Upper lobe of left lung (tissue), 6 donors: ENCODE results near the gene COQ6. TPM values are rescaled to one million over a fixed set of nuclear protein-coding genes. Genes with fewer than 3 reads are reported as not detected.

ENCODE experiments used
- ATAC-seq, 2 donors: fragments of 200-7000 bp; cut with Tn5 transposase; one replicate each; pipeline ENCODE4 v1.9.1; 2022; ENCODE audit warnings: mild to moderate bottlenecking in 2 of 2, moderate library complexity in 2 of 2; ENCODE audit not compliant: low FRiP score in 2 of 2
- DNase-seq, 2 donors: peaks; one replicate each; pipeline ENCODE4 v3.0.0-alpha.2; 2019 to 2020
- H3K27ac ChIP-seq, 4 donors: fragments of 200-600 bp; sonication (generic); one replicate each; pipeline ENCODE4 v1.5.1; 2016 to 2019
- H3K27me3 ChIP-seq, 4 donors: fragments of 200-600 bp; sonication (generic); one replicate each; pipeline ENCODE4 v1.5.1; 2017 to 2019
- H3K36me3 ChIP-seq, 4 donors: fragments of 200-600 bp; sonication (generic); one replicate each; pipeline ENCODE4 v1.5.1; 2016 to 2019
- H3K4me1 ChIP-seq, 4 donors: fragments of 200-600 bp; sonication (generic); one replicate each; pipeline ENCODE4 v1.5.1; 2018 to 2019
- H3K4me3 ChIP-seq, 4 donors: fragments of 200-600 bp; sonication (generic); one replicate each; pipeline ENCODE4 v1.5.1; 2017 to 2019; ENCODE audit warnings: mild to moderate bottlenecking in 2 of 4, moderate library complexity in 1 of 4
- H3K9me3 ChIP-seq, 4 donors: fragments of 200-600 bp; sonication (generic); one replicate each; pipeline ENCODE4 v1.5.1; 2018 to 2019
- EP300 ChIP-seq, 4 donors: sonication (generic); formaldehyde crosslinking; IDR thresholded peaks; one replicate each; pipeline ENCODE4 v1.5.1; 2017; ENCODE audit warnings: antibody characterized with exemption in 4 of 4, control low read depth in 2 of 4
- POLR2A ChIP-seq, 4 donors: fragments of 450-650 bp; IDR thresholded peaks; one replicate each; pipeline ENCODE4 v1.5.1; 2016 to 2017; ENCODE audit warnings: antibody characterized with exemption in 4 of 4, mild to moderate bottlenecking in 2 of 4
- POLR2AphosphoS5 ChIP-seq, 2 donors: sonication (generic); formaldehyde crosslinking; IDR thresholded peaks; one replicate each; pipeline ENCODE4 v1.5.1; 2017; ENCODE audit warnings: antibody characterized with exemption in 2 of 2
- WGBS, 2 donors: methylation state at CpG; one replicate each; pipeline ENCODE4 v1.1.5; 2017 to 2018; 5-methylcytosine and 5-hydroxymethylcytosine counted together
- total RNA-seq, 6 donors: library from RNA; depleted of rRNA in 4 of 6; stranded (reverse); fragments of >200 nt in 4 of 6; gene quantifications; one replicate each; pipeline versions ENCODE4 v1.1.0 to v1.2.1, GENCODE V29; 2016 to 2021
- TF ChIP-seq, protein P1 (sequence below), 6 experiments: fragments of 450-650 bp in 4 of 6; fragments of 200-600 bp in 2 of 6; sonication (generic) in 2 of 6; IDR thresholded peaks; one replicate each; pipeline ENCODE4 v1.5.1; 2016 to 2019; ENCODE audit warnings: antibody characterized with exemption in 6 of 6
- donor health status: DM: no; HTN: no; CAD: no; lungs with moderate emphysema.
- donor health status: DM: no; HTN: yes; CAD: no; lungs with severe emphysema.

Gene COQ6
- total RNA-seq, 6 donors from 2014 or later = 16.9 to 108 (median 23.7) TPM

DNA sequence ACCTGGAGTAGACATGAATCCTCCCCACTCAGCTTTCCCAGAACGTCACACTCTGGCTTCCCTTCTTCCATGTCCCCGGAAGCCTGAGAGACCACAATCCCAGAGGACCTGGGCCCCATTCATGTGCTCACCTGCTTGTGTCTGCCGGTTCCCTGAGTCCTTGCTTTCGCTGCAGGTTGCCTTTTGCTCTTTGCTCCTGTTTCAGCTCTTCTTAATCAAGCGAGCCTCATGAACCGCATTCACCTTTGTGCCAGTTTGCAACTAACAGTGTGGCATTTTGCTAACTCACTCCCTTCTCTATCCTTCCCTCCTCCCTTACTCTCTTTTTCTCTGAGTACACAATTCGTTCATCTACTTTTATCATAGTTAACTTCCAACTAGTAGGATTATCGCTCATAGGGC lies 45.9 kb downstream of the COQ6 start:
- 94 to 97% methylated on average over 7 to 8 of the region's 8 CpGs for WGBS, 2 donors
- TF ChIP-seq POLR2AphosphoS5 (IDR thresholded peaks at IDR 0.05) = no peak
- TF ChIP-seq, protein P1, sequence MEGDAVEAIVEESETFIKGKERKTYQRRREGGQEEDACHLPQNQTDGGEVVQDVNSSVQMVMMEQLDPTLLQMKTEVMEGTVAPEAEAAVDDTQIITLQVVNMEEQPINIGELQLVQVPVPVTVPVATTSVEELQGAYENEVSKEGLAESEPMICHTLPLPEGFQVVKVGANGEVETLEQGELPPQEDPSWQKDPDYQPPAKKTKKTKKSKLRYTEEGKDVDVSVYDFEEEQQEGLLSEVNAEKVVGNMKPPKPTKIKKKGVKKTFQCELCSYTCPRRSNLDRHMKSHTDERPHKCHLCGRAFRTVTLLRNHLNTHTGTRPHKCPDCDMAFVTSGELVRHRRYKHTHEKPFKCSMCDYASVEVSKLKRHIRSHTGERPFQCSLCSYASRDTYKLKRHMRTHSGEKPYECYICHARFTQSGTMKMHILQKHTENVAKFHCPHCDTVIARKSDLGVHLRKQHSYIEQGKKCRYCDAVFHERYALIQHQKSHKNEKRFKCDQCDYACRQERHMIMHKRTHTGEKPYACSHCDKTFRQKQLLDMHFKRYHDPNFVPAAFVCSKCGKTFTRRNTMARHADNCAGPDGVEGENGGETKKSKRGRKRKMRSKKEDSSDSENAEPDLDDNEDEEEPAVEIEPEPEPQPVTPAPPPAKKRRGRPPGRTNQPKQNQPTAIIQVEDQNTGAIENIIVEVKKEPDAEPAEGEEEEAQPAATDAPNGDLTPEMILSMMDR (IDR thresholded peaks at IDR 0.05) = no peak
- no peak for TF ChIP-seq POLR2A (IDR thresholded peaks at IDR 0.05)
- no peaks in the 10 kb centered on the region for H3K27me3 ChIP-seq
- ATAC-seq (no peak), DNase-seq (no peak)
- H3K4me3 ChIP-seq = no peak overlapping the region
- H3K9me3 ChIP-seq = no peaks in the 10 kb centered on the region
- H3K36me3 ChIP-seq = peaks cover 2 to 20% (median 7%) of the 10 kb centered on the region in 4 donors
- no peak overlapping the region for H3K27ac ChIP-seq
- no peaks in the 10 kb centered on the region for H3K4me1 ChIP-seq

DNA sequence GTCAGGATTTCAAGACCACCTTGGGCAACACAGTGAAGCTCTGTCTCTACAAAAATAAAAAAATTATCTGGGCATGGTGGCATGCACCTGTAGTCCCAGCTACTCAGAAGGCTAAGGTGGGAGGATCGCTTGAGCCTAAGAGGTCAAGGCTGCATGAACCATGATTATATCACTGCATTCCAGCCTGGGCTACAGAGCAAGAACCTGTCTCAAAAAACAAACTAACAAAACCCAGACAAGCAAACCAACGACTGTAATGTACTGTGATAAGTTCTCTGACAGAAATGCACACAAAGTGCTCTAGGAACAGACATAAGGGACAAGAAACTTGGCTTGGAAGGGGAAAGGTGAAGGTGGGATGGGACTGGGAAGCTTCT lies 46.6 kb downstream of the COQ6 start:
- peaks cover 2 to 20% (median 7%) of the 10 kb centered on the region in 4 donors for H3K36me3 ChIP-seq
- H3K4me3 ChIP-seq = no peak overlapping the region
- DNase-seq (no peak), ATAC-seq (no peak)
- TF ChIP-seq POLR2A (IDR thresholded peaks at IDR 0.05) (no peak), EP300 (IDR thresholded peaks at IDR 0.05) (no peak), POLR2AphosphoS5 (IDR thresholded peaks at IDR 0.05) (no peak)
- TF ChIP-seq, protein P1 (IDR thresholded peaks at IDR 0.05) = no peak
- H3K27ac ChIP-seq = no peak overlapping the region
- no peaks in the 10 kb centered on the region for H3K4me1 ChIP-seq
- 61 to 73% methylated on average over 2 of the region's 2 CpGs for WGBS, 2 donors
- H3K27me3 ChIP-seq = no peaks in the 10 kb centered on the region
- H3K9me3 ChIP-seq = no peaks in the 10 kb centered on the region

DNA sequence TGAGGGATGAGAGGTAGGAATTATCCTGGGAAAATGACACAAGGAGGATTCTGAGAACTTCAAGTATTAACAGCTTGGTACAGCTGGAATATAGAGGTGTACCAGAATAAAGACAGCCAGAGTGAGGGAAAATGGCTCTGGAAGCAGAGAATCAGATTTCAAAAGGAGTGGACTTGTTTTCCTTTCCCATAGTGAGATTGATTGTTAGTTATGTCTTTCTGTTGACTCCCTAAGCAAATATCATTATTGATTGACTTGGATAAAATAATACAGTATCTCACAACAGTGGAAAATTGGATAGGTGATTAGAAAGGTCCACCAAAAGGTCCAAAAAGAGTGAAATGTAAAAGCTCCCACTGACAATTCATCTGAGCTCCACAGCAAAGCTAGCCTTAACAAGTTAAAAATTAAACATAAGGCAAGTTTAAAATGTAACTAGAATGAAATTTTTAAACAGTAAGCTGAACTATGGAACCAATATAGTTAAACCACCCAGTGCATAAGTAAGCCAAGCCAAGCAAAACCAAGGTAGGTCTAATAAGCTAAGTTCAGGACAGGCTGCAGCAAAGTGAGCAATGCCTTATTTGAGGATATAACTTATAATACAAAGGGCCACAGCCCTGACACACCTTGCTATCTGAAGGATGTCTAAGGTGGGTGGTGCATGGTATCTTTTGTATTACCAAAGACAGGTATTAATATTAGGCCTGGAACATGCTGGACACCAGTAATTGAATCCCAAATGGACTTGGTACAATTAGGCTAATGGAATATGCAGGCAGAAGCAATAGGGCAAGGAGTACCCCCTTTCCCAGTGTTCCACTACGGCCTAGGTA lies 47.2 kb downstream of the COQ6 start:
- ATAC-seq = no peak
- TF ChIP-seq, protein P1 (IDR thresholded peaks at IDR 0.05) = no peak
- TF ChIP-seq EP300 (IDR thresholded peaks at IDR 0.05) (no peak), POLR2A (IDR thresholded peaks at IDR 0.05) (no peak), POLR2AphosphoS5 (IDR thresholded peaks at IDR 0.05) (no peak)
- peaks cover 2 to 20% (median 7%) of the 10 kb centered on the region in 4 donors for H3K36me3 ChIP-seq
- no peaks in the 10 kb centered on the region for H3K4me1 ChIP-seq
- 90 to 100% methylated on average over 1 of the region's 1 CpG for WGBS, 2 donors
- H3K4me3 ChIP-seq = no peak overlapping the region
- no peaks in the 10 kb centered on the region for H3K27me3 ChIP-seq
- H3K27ac ChIP-seq = no peak overlapping the region
- DNase-seq = no peak
- H3K9me3 ChIP-seq = no peaks in the 10 kb centered on the region

- no peak overlapping the region for H3K4me3 ChIP-seq
- ATAC-seq (no peak), DNase-seq (no peak)
- no peaks in the 10 kb centered on the region for H3K27me3 ChIP-seq
- 88 to 92% methylated on average over 7 of the region's 7 CpGs for WGBS, 2 donors
- no peaks in the 10 kb centered on the region for H3K4me1 ChIP-seq
- no peak for TF ChIP-seq EP300 (IDR thresholded peaks at IDR 0.05)
- TF ChIP-seq, protein P1 (IDR thresholded peaks at IDR 0.05) = no peak
- no peak for TF ChIP-seq POLR2AphosphoS5 (IDR thresholded peaks at IDR 0.05)
- TF ChIP-seq POLR2A (IDR thresholded peaks at IDR 0.05) = no peak
- H3K9me3 ChIP-seq = no peaks in the 10 kb centered on the region
- H3K27ac ChIP-seq = no peak overlapping the region
- H3K36me3 ChIP-seq = peaks cover 2 to 20% (median 7%) of the 10 kb centered on the region in 4 donors
Observed at GRCh38 chr14:73997944-73998447, 47.9 kb downstream of the COQ6 start.
